ENCODE data around the gene EXOC4. TPM values are rescaled to one million over a fixed set of nuclear protein-coding genes. Genes with fewer than 3 reads are reported as not detected.

EXOC4 gene
- total RNA-seq, 2 experiments from 2014 or later, result 58.0 to 59.9 TPM

DNA sequence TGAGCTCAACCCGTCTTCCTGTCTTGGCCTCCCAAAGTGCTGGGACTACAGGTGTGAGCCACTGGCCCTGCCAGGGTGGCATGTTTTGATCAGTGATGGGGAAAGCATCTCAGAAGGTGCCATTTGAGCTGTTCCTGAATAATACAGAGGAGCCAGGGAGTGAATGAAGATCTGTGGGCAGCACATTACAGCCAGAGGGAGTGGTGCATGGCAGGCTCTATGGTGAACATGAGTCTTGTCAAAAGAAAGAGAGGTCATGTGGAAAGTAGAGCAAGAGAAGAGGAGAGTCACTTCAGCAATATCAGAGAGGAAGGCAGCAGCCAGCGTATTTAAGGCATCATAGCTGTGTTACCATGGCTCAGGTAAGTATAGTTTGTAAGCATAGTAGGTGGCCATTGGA lies 598.5 kb downstream of the EXOC4 start:
- H3K4me3 ChIP-seq (ENCODE audit: low read length), result no peak overlapping the region
- no peaks in the 10 kb centered on the region for H3K27me3 ChIP-seq (ENCODE audit: control insufficient read depth in 1 of 2, insufficient read depth in 2 of 2, low read length in 2 of 2)
- DNase-seq (no peak), ATAC-seq (ENCODE audit: poor library complexity) (no peak)
- no peaks in the 10 kb centered on the region for H3K36me3 ChIP-seq (ENCODE audit: insufficient read depth, low read length)
- H3K9me3 ChIP-seq (ENCODE audit: control insufficient read depth in 1 of 2, insufficient read depth in 1 of 2, low read length in 2 of 2), result no peaks in the 10 kb centered on the region
- H3K4me1 ChIP-seq (ENCODE audit: insufficient read depth, low read length), result no peaks in the 10 kb centered on the region
- POLR2A ChIA-PET, result no interaction called here
- Mint-ChIP-seq H3K9me3 (no peaks in the 10 kb centered on the region), H3K4me1 (ENCODE audit: low read depth) (no peaks in the 10 kb centered on the region), H3K4me3 (no peak overlapping the region), H3K27ac (no peak overlapping the region), H3K36me3 (ENCODE audit: low read depth) (peaks cover 19% of the 10 kb centered on the region), H3K27me3 (no peaks in the 10 kb centered on the region)
- TF ChIP-seq, protein P1, sequence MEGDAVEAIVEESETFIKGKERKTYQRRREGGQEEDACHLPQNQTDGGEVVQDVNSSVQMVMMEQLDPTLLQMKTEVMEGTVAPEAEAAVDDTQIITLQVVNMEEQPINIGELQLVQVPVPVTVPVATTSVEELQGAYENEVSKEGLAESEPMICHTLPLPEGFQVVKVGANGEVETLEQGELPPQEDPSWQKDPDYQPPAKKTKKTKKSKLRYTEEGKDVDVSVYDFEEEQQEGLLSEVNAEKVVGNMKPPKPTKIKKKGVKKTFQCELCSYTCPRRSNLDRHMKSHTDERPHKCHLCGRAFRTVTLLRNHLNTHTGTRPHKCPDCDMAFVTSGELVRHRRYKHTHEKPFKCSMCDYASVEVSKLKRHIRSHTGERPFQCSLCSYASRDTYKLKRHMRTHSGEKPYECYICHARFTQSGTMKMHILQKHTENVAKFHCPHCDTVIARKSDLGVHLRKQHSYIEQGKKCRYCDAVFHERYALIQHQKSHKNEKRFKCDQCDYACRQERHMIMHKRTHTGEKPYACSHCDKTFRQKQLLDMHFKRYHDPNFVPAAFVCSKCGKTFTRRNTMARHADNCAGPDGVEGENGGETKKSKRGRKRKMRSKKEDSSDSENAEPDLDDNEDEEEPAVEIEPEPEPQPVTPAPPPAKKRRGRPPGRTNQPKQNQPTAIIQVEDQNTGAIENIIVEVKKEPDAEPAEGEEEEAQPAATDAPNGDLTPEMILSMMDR (IDR thresholded peaks at IDR 0.05), result no peak
- H3K27ac ChIP-seq (ENCODE audit: low read depth in 1 of 2, low read length in 2 of 2), result no peak overlapping the region
- intact Hi-C loops (cut with DNase I, micrococcal nuclease), result no loop called here
- CTCF ChIA-PET, result no interaction called here

DNA sequence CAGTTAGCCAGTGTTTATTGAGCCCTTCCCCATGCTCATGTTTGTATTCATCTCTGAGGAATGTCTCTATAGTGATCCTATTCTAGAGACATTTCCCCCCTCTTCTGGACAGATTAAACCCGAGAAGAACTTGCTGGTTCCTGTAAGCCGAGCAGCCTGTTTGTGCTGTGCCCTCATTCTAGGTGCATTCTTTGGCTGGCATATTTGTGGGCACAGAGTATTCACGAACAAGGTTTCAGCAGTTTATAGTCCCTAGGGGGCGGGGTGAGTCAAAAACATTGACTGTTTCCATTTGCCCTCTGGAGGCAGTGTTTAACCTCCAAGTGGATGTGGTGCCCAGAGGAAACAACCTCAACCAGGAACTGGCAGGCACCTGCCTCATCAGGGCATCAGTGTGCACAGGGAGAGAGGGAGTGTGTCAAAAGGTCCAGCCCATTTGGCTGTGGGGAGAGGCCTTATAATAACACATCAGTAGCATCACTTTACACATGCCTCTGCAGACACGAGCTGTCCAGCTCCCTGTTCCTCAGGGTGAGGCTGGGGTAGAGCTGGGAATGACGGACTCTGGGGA lies 600.9 kb downstream of the EXOC4 start:
- Histone ChIP-seq H3K9me3 (ENCODE audit: control insufficient read depth in 1 of 2, insufficient read depth in 1 of 2, low read length in 2 of 2) (peaks cover 0 to 9% of the 10 kb centered on the region in 2 experiments), H3K36me3 (ENCODE audit: insufficient read depth, low read length) (no peaks in the 10 kb centered on the region), H3K4me1 (ENCODE audit: insufficient read depth, low read length) (no peaks in the 10 kb centered on the region), H3K27ac (ENCODE audit: low read depth in 1 of 2, low read length in 2 of 2) (no peak overlapping the region), H3K27me3 (ENCODE audit: control insufficient read depth in 1 of 2, insufficient read depth in 2 of 2, low read length in 2 of 2) (no peaks in the 10 kb centered on the region), H3K4me3 (ENCODE audit: low read length) (no peak overlapping the region)
- Mint-ChIP-seq H3K27ac (no peak overlapping the region), H3K36me3 (ENCODE audit: low read depth) (peaks cover 6% of the 10 kb centered on the region), H3K4me1 (ENCODE audit: low read depth) (no peaks in the 10 kb centered on the region), H3K27me3 (no peaks in the 10 kb centered on the region), H3K9me3 (no peaks in the 10 kb centered on the region), H3K4me3 (no peak overlapping the region)
- TF ChIP-seq, protein P1 (IDR thresholded peaks at IDR 0.05), result no peak
- DNase-seq (peak in 3 of 14 experiments; percentile 13 to 15 (median 14)), ATAC-seq (ENCODE audit: poor library complexity) (peak; percentile 37)
- ChIA-PET POLR2A (no interaction called here), CTCF (no interaction called here)
- intact Hi-C loops (cut with DNase I, micrococcal nuclease), result loop anchor here in 1 of 2 experiments (1.0 kb wide), 1 partner anchor 8 kb away; no protein-coding TSS in a partner anchor

- no peak overlapping the region for H3K4me3 ChIP-seq (ENCODE audit: low read length)
- no peak for ATAC-seq (ENCODE audit: poor library complexity)
- no peaks in the 10 kb centered on the region for H3K36me3 ChIP-seq (ENCODE audit: insufficient read depth, low read length)
- ChIA-PET CTCF (no interaction called here), POLR2A (no interaction called here)
- no peaks in the 10 kb centered on the region for H3K4me1 ChIP-seq (ENCODE audit: insufficient read depth, low read length)
- H3K9me3 ChIP-seq (ENCODE audit: control insufficient read depth in 1 of 2, insufficient read depth in 1 of 2, low read length in 2 of 2), result peaks cover 0 to 9% of the 10 kb centered on the region in 2 experiments
- intact Hi-C loops (cut with DNase I, micrococcal nuclease), result loop anchor here in 1 of 2 experiments (1.0 kb wide), 1 partner anchor 9 kb away; no protein-coding TSS in a partner anchor
- peak in 3 of 14 experiments; percentile 8 to 21 (median 17) for DNase-seq
- H3K27me3 ChIP-seq (ENCODE audit: control insufficient read depth in 1 of 2, insufficient read depth in 2 of 2, low read length in 2 of 2), result no peaks in the 10 kb centered on the region
- H3K27me3 Mint-ChIP-seq, result no peaks in the 10 kb centered on the region
- no peaks in the 10 kb centered on the region for H3K4me1 Mint-ChIP-seq (ENCODE audit: low read depth)
- no peak overlapping the region for H3K27ac Mint-ChIP-seq
- H3K36me3 Mint-ChIP-seq (ENCODE audit: low read depth), result peaks cover 2% of the 10 kb centered on the region
- H3K4me3 Mint-ChIP-seq, result no peak overlapping the region
- no peak overlapping the region for H3K27ac ChIP-seq (ENCODE audit: low read depth in 1 of 2, low read length in 2 of 2)
- TF ChIP-seq, protein P1 (IDR thresholded peaks at IDR 0.05), result no peak
- no peaks in the 10 kb centered on the region for H3K9me3 Mint-ChIP-seq
Measured at GRCh38 chr7:133854739-133855138, 601.9 kb downstream of the EXOC4 start.
